DND-41 (cell line): ENCODE data around the gene PHIP.

Experiments used
- ATAC-seq: fragments of 200-7000 bp; cut with Tn5 transposase; 3 replicates; pipeline ENCODE4 v1.9.1; 2021; ENCODE audit warnings: low read depth; ENCODE audit not compliant: insufficient read depth
- DNase-seq: peaks from one replicate; pipeline ENCODE4 v3.0.0-alpha.2; 2020
- H2AFZ ChIP-seq: 2 replicates; pipeline ENCODE4 v1.6.0; 2012; ENCODE audit warnings: low read depth, low read length
- H3K27ac ChIP-seq: 2 replicates; pipeline ENCODE4 v1.5.1; 2012; ENCODE audit warnings: low read length, inconsistent platforms
- H3K27me3 ChIP-seq: fragments of 200-600 bp; sonication (generic); 2 replicates; pipeline ENCODE4 v1.6.0; 2012; ENCODE audit warnings: low read length, mild to moderate bottlenecking, inconsistent platforms; ENCODE audit not compliant: insufficient read depth, poor library complexity
- H3K36me3 ChIP-seq: 2 replicates; pipeline ENCODE4 v1.5.1; 2012; ENCODE audit warnings: low read length, inconsistent platforms; ENCODE audit not compliant: insufficient read depth
- H3K4me1 ChIP-seq: 2 replicates; pipeline ENCODE4 v1.5.1; 2012; ENCODE audit warnings: mild to moderate bottlenecking, low read length; ENCODE audit not compliant: insufficient read depth
- H3K4me2 ChIP-seq: 2 replicates; pipeline ENCODE4 v1.6.0; 2012; ENCODE audit warnings: mild to moderate bottlenecking, moderate library complexity, low read length, inconsistent platforms; ENCODE audit not compliant: insufficient read depth
- H3K4me3 ChIP-seq, 2 experiments: fragments of 200-600 bp in 1 of 2; shearing (Covaris generic) in 1 of 2; 2 replicates each; pipeline ENCODE4 v1.5.1; 2012 to 2016; ENCODE audit warnings: inconsistent platforms in 2 of 2, low read length in 2 of 2, mild to moderate bottlenecking in 2 of 2, low read depth in 1 of 2, moderate library complexity in 1 of 2
- H3K79me2 ChIP-seq: 2 replicates; pipeline ENCODE4 v1.6.0; 2012; ENCODE audit warnings: low read length, inconsistent platforms; ENCODE audit not compliant: insufficient read depth
- H3K9ac ChIP-seq: 2 replicates; pipeline ENCODE4 v1.6.0; 2012; ENCODE audit warnings: low read depth, mild to moderate bottlenecking, inconsistent platforms, low read length, moderate library complexity
- H3K9me3 ChIP-seq: 2 replicates; pipeline ENCODE4 v1.5.1; 2012; ENCODE audit warnings: low read length, moderate library complexity, mild to moderate bottlenecking, inconsistent platforms; ENCODE audit not compliant: insufficient read depth, severe bottlenecking
- H4K20me1 ChIP-seq: 2 replicates; pipeline ENCODE4 v1.6.0; 2012; ENCODE audit warnings: low read length; ENCODE audit not compliant: insufficient read depth
- EZH2 ChIP-seq: IDR thresholded peaks from 3 replicates; pipeline ENCODE4 v1.6.1; 2012; ENCODE audit warnings: borderline replicate concordance, low read depth, mild to moderate bottlenecking, moderate library complexity, low read length, inconsistent platforms; ENCODE audit not compliant: severe bottlenecking
- TF ChIP-seq, protein P1 (sequence below): IDR thresholded peaks from 2 replicates; pipeline ENCODE4 v1.5.1; 2012; ENCODE audit warnings: borderline replicate concordance, low read length, moderate library complexity, mild to moderate bottlenecking; ENCODE audit not compliant: poor library complexity, severe bottlenecking; ENCODE audit errors: extremely low read depth

PHIP gene

DNA sequence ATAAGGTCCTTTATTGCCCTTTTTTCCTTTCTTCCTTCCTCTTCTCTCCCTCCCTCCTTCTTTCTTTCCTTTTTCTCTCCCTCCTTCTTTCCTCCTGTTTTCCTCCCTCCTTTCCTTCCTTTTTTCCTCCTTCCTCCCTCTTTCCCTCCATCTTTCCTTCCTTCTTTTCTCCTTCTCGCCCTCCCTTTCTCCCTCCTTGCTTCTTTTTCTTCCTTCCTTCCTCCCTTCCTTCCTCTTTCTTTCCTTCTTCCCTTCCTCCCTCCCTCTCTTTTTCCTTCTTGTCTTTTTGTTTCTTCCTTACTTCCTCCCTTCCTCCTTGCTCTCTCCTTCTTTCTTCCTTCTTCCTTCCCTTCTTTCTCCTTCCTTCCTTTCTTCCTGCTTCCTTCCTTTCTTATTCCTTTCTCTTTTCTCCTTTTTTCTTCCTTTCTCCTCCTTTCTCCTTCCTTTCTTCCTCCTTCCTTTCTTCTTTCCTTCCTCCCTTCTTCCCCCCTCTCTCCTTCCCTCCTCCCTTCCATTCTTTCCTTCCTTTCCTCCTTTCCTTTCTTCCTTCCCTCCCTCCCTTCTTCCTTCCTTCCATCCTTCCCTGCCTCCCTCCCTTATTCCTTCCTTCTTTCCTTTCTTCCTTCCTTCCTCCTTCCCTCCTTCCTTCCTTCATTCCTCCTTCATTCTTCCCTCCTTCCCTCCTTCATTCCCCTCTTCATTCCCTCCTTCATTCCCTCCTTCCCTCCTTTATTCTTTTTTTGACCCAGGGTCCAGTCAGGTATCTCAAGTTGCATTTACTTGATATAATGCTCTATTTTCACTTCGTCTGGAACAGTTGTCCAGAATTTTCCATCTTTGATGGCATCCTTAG lies 11.7 kb upstream of the PHIP start:
- H3K4me1 ChIP-seq: no peaks in the 10 kb centered on the region
- no peaks in the 10 kb centered on the region for H3K79me2 ChIP-seq
- H4K20me1 ChIP-seq: no peaks in the 10 kb centered on the region
- H3K4me2 ChIP-seq: no peak overlapping the region
- no peak overlapping the region for H3K9ac ChIP-seq
- DNase-seq (no peak), ATAC-seq (no peak)
- H2AFZ ChIP-seq: no peak overlapping the region
- no peaks in the 10 kb centered on the region for H3K36me3 ChIP-seq
- no peak overlapping the region for H3K27ac ChIP-seq
- no peak overlapping the region for H3K4me3 ChIP-seq
- TF ChIP-seq EZH2: no peak
- TF ChIP-seq, protein P1, sequence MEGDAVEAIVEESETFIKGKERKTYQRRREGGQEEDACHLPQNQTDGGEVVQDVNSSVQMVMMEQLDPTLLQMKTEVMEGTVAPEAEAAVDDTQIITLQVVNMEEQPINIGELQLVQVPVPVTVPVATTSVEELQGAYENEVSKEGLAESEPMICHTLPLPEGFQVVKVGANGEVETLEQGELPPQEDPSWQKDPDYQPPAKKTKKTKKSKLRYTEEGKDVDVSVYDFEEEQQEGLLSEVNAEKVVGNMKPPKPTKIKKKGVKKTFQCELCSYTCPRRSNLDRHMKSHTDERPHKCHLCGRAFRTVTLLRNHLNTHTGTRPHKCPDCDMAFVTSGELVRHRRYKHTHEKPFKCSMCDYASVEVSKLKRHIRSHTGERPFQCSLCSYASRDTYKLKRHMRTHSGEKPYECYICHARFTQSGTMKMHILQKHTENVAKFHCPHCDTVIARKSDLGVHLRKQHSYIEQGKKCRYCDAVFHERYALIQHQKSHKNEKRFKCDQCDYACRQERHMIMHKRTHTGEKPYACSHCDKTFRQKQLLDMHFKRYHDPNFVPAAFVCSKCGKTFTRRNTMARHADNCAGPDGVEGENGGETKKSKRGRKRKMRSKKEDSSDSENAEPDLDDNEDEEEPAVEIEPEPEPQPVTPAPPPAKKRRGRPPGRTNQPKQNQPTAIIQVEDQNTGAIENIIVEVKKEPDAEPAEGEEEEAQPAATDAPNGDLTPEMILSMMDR: no peak
- H3K9me3 ChIP-seq: no peaks in the 10 kb centered on the region
- H3K27me3 ChIP-seq: no peaks in the 10 kb centered on the region

DNA sequence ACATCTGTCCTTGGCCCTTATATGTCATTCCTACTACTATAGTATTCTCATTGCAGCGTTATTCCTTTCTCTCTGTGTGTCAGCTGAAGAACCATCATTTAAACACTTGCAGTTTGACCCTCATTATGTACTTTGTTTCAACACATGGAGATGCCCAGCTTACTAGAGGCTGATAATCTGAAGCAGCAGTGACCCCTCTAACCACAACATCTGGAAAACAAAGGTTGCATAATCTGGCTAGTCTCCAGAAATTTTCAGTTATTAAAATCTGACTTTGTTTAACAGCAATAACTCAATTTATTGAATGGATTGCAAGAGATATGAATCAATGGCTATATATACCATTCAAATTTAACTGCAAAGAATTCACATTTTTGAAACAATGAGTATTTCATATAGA lies 6.6 kb upstream of the PHIP start:
- H3K4me3 ChIP-seq: no peak overlapping the region
- no peak for DNase-seq
- H3K4me2 ChIP-seq: no peak overlapping the region
- H3K9me3 ChIP-seq: no peaks in the 10 kb centered on the region
- H2AFZ ChIP-seq: no peak overlapping the region
- no peak for ATAC-seq
- H4K20me1 ChIP-seq: no peaks in the 10 kb centered on the region
- H3K36me3 ChIP-seq: no peaks in the 10 kb centered on the region
- H3K79me2 ChIP-seq: 0 out of 2 replicates have a peak, but pooled peaks cover 1% of the 10 kb centered on the region
- TF ChIP-seq, protein P1: no peak
- TF ChIP-seq EZH2: no peak
- no peak overlapping the region for H3K9ac ChIP-seq
- peaks cover 7% of the 10 kb centered on the region for H3K4me1 ChIP-seq
- H3K27me3 ChIP-seq: no peaks in the 10 kb centered on the region
- H3K27ac ChIP-seq: no peak overlapping the region

DNA sequence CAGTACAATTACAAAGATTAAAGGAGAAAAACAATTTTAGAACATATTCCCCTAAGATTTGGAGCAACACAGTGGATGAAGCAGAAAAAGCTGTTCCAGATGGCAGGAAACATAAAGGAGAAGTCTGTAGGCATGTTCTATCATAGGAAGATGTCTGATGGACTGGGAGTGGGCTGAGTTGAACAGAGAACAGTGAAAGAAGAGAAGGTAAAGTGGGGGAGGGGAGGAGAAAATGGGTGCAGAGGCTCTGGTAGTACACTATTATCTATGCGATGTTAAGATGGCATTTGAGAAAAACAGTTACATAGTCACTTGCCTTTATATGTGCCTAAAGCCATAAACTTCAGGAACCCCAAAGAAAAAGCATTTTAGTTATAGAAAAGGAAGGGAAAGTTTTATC lies 4.2 kb upstream of the PHIP start:
- peaks cover 10% of the 10 kb centered on the region for H3K79me2 ChIP-seq
- no peak overlapping the region for H3K4me2 ChIP-seq
- no peak overlapping the region for H2AFZ ChIP-seq
- no peak overlapping the region for H3K4me3 ChIP-seq
- ATAC-seq: no peak
- H3K4me1 ChIP-seq: peaks cover 11% of the 10 kb centered on the region
- no peak overlapping the region for H3K27ac ChIP-seq
- DNase-seq: no peak
- H4K20me1 ChIP-seq: no peaks in the 10 kb centered on the region
- TF ChIP-seq, protein P1: no peak
- no peak for TF ChIP-seq EZH2
- H3K27me3 ChIP-seq: no peaks in the 10 kb centered on the region
- no peak overlapping the region for H3K9ac ChIP-seq
- H3K9me3 ChIP-seq: no peaks in the 10 kb centered on the region
- no peaks in the 10 kb centered on the region for H3K36me3 ChIP-seq
